Erythroblast (primary cell): ENCODE measurements around the gene SOX8.

Experiments used
- DNase-seq, 2 experiments: peaks; one replicate each; lab custom pipeline; 2025; lab: John Stamatoyannopoulos, UW
- GATA1 ChIP-seq: IDR thresholded peaks from 2 replicates; pipeline ENCODE4 v1.6.1; 2011; ENCODE audit warnings: low read depth, mild to moderate bottlenecking, control low read depth, low read length, moderate library complexity
- POLR2A ChIP-seq: IDR thresholded peaks from 2 replicates; pipeline ENCODE4 v1.6.1; 2011; ENCODE audit warnings: mild to moderate bottlenecking, low read length

The SOX8 gene

DNA sequence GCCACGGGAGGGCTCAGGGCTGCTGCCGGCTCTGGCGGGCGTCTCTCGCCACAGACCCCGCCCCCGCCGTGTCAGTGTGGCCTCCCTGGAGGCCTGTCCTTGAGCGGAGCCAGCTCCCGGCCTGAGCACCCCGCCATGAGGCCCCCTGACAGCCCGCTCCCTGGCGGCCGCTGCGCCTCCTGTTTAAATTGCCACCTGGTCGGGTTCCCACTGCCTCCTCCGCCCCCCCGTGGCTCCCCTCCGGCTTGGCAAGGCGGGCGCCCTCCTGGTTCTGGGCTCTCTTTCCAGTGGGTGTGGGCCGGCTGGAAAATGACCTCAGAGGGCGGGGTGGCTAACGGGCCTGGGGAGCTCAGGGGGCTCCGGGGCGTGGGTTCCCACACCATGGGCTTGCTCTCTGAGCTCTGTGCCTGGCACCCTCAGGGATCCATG, 48.9 kb downstream of the SOX8 start:
- TF ChIP-seq POLR2A = no peak
- TF ChIP-seq GATA1 = no peak
- no peak for DNase-seq

DNA sequence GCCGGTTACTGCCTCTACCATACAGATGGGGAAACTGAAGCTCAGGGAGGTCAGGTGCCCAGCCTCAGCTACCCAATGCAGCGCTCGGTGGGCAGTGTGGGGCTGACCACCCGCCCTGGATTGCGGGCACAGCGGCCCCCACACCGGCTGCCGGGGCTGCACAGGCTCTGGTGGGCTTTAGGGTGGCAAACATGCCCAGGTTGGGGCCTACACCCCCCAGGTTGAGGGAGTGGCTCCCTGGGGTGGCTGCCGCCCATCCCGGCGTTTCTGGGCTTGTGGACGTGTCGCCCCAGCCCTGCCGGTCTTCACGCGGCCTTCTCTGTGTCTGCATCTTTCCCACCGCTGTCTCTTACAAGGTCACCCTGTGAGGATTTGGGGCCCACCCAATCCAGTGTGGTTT, 50.1 kb downstream of the SOX8 start:
- no peak for TF ChIP-seq POLR2A
- no peak for TF ChIP-seq GATA1

DNA sequence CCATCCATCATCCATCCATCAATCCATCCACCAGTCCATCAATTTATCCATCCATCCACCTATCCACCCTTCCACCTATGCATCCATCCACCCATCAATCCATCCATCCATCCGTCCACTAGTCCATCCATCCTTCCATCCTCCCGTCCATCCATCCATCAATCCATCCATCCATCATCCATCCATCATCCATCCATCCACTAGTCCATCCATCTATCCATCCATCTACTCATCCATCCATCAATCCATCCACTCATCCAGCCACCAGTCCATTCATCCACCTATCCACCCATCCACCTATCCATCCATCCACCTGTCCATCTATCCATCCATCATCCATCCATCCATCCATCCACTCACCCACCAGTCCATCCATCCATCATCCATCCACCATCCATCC, 51.0 kb downstream of the SOX8 start:
- TF ChIP-seq GATA1 (no peak), POLR2A (no peak)
- no peak for DNase-seq

More for the DNA sequence above, 50.1 kb downstream of the SOX8 start:
- DNase-seq = no peak

DNA sequence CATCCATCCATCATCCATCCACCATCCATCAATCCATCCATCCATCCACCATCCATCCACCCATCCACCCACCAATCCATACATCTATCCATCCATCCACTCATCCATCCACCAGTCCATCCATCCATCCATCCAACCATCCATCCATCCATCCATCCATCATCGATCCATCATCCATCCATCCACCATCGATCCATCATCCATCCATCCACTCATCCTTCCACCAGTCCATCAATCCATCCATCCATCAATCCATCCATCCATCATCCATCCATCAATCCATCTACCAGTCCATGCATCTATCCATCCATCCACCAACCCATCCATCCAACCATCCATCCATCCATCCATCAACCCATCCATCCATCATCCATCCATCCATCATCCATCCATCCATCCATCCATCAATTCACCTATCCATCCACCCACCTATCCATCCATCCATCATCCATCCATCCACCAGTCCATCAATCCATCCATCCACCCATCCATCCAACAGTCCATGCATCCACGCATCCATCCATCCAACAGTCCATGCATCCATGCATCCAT, 51.6 kb downstream of the SOX8 start:
- TF ChIP-seq GATA1 = no peak
- DNase-seq = no peak

DNA sequence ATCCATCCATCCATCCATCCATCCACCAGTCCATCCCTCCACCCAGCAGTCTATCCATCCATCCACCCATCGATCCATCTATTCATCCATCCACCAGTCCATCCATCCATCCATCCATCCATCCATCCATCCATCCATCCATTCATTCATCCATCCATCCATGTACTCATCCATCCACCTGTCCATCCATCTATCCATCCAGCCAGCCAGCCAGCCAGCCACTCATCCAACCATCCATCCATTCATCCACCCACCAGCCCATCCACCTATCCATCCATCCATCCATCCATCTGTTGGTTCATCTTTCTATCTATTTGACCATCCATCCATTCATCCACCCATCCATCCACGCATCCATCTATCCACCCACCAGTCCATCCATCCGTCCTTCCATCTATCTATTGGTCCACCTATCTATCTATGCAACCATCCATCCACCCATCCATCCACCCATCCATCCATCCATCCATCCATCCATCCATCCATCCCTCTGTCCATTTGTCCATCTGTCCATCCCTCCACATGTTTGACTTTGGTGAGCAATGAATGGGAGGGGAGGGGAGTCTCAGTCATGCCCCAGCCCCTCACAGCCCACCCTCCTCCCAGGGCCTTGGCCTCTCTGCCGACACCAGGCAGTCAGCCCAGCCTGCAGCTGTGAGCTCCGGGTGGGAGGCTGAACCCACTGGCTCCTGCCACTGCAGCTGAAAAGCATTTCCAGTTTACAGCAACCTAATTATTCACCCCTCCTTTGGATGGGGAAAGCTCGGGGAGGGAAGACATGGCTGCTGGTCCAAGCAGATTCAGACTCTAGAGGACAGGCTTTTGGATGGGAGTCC, 52.9 kb downstream of the SOX8 start:
- TF ChIP-seq GATA1 (no peak), POLR2A (no peak)
- no peak for DNase-seq

DNA sequence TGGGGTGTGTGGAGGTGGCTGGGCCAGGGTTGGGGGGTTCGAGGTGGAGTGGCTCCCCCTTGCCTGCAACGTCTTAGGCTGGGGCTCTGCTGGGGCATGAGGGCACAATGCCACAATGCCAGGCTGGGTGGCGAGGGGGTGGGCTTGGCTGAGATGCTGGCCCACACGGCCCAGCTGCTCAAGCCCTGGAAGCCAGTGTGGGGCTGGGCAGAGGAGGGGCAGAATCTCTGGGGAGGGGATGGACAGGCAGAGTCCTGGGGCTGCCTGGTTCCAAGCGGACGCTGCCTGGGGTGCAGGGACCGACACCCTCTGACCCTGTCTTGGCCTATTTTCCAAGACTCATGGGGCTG, 53.5 kb downstream of the SOX8 start:
- no peak for TF ChIP-seq POLR2A
- TF ChIP-seq GATA1 = no peak
- no peak for DNase-seq

DNA sequence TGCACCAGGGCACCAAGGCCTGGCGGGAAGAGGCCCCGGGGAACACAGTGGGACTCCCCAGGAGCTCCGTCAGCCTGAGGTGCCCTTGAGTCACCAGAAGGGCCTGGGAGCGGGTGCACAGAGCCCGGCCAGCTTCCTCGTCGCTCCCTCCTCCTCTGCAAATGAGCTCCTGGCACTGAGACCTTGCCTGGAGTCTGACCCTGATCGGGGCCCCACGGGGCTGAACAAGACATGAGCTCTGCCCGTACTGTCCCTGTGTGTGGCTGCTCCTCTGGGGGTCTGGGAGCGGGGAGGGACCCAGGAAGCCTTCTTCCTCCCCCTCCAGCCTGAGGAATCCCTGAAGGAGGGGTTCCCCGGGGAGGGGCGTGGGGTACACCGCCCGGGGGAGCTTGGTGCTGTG, 54.6 kb downstream of the SOX8 start:
- TF ChIP-seq GATA1 (no peak), POLR2A (no peak)
- no peak for DNase-seq
